Body of pancreas (tissue), 4 donors: ENCODE data around the gene SLC36A1. TPM values are rescaled to one million over a fixed set of nuclear protein-coding genes. Genes with fewer than 3 reads are reported as not detected.
"Not testable (repeated sequence)": the region's sequence is repeated elsewhere in the genome, so short reads cannot be mapped to it uniquely, and the experiment has no call there.

ENCODE experiments used
- ATAC-seq: fragments of 150-250 bp; one replicate; pipeline ENCODE4 v1.9.1; 2016
- DNase-seq, 4 donors: peaks; one replicate each; pipeline ENCODE4 v3.0.0-alpha.2; 2019
- H3K27ac ChIP-seq, 4 donors: fragments of 200-600 bp; sonication (generic); 1 replicate in 3 of 4; 2 replicates in 1 of 4; pipeline versions ENCODE4 v1.5.1 to v1.6.1; 2016 to 2019; ENCODE audit warnings: mild to moderate bottlenecking in 1 of 4, mixed read lengths in 1 of 4, moderate library complexity in 1 of 4
- H3K27me3 ChIP-seq, 2 donors: fragments of 200-600 bp; sonication (generic); one replicate each; pipeline ENCODE4 v1.6.0; 2016; ENCODE audit warnings: mild to moderate bottlenecking in 1 of 2
- H3K36me3 ChIP-seq, 2 donors: fragments of 200-600 bp; sonication (generic); replicated peaks in 1 of 2; 2 replicates each; pipeline ENCODE4 v1.5.1; 2016; ENCODE audit warnings: low read depth in 2 of 2; ENCODE audit not compliant: insufficient read depth in 1 of 2
- H3K4me1 ChIP-seq: fragments of 200-600 bp; sonication (generic); one replicate; pipeline ENCODE4 v1.6.0; 2016
- H3K4me3 ChIP-seq, 2 donors: fragments of 200-600 bp; sonication (generic); 1 replicate in 1 of 2; 2 replicates in 1 of 2; pipeline ENCODE4 v1.5.1; 2016 to 2019
- H3K9me3 ChIP-seq, 3 donors: fragments of 200-600 bp; sonication (generic); 1 replicate in 2 of 3; 2 replicates in 1 of 3; pipeline ENCODE4 v1.5.1; 2016
- CTCF ChIP-seq, 7 experiments: fragments of 450-650 bp in 4 of 7; fragments of 200-600 bp in 3 of 7; sonication (generic) in 3 of 7; IDR thresholded peaks; one replicate each; pipeline ENCODE4 v1.5.1; 2016 to 2019; ENCODE audit warnings: antibody characterized with exemption in 7 of 7
- POLR2A ChIP-seq, 3 donors: fragments of 450-650 bp; IDR thresholded peaks; one replicate each; pipeline ENCODE4 v1.6.1; 2016; ENCODE audit warnings: antibody characterized with exemption in 3 of 3, mild to moderate bottlenecking in 2 of 3
- whole genome bisulfite sequencing, 2 donors: methylation state at CpG; one replicate each; pipeline ENCODE4 v1.1.5; 2017; 5-methylcytosine and 5-hydroxymethylcytosine counted together
- intact Hi-C: fragments of 100-400 bp; cut with DNase I; formaldehyde crosslinking; loops from one replicate; pipeline ENCODE4 v1.15.1; 2023
- total RNA-seq, 2 donors: library from RNA; depleted of rRNA; stranded (reverse); fragments of >200 nt; gene quantifications; one replicate each; pipeline ENCODE4 v1.1.0, GENCODE V29; 2016

Gene SLC36A1
- total RNA-seq, 2 donors from 2014 or later, result 6.5 to 12.5 TPM

DNA sequence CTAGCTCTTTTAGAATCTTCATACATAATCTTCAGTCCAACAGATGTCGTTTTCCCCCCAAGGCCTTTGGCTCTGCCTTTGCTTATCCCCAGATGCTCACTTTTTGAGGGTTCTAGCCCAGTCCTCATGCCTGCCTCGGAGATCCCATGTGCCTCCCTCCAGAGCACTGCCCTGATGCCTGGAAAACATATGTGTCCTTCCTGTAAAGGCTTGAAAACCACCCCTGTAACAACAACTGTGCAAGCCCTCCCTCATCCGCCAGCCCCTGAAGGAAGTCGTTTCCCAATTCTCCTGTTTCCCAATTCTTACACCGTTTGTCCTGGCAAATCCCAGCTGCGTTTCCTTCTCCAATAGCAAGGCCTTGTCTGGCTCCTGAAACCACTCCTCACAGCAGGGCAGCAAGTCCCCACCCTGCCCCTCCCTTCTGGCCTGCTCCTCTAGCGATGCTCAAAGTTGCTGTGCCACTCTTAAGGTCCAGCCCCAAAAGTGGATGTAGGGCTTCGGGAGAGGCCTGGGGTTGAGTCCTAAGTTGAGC is 52.2 kb downstream of the SLC36A1 start:
- TF ChIP-seq CTCF (IDR thresholded peaks at IDR 0.05) (no peak), POLR2A (IDR thresholded peaks at IDR 0.05) (no peak)

DNA sequence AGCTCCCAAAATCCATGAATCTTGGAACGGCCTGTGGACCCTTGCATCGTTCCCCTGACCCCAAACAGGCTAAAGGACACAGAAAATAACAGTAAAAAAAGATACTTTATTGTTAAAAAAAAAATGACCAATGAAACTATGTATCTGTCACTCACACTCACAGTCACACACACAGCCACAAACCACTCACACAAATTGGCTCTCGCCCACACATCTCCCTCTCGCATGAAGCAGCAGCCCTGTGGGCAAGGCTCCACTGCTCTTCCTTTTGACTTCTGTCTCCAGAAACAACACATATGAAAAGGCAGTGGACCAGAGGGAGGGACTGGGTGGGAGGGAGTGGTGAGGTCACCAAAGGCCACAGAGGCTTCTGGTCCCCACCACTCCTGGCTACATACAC is 56.6 kb downstream of the SLC36A1 start:
- no peak for DNase-seq
- H3K36me3 ChIP-seq, result no peaks in the 10 kb centered on the region
- intact Hi-C loops, result loop anchor here (10.0 kb wide), 1 partner anchor 49 kb away; no protein-coding TSS in a partner anchor
- H3K9me3 ChIP-seq, result no peaks in the 10 kb centered on the region
- no peak for TF ChIP-seq CTCF (IDR thresholded peaks at IDR 0.05)
- TF ChIP-seq POLR2A (IDR thresholded peaks at IDR 0.05), result no peak
- 83 to 86% methylated on average over 4 of the region's 4 CpGs for WGBS, 2 donors
- ATAC-seq, result no peak
- H3K4me3 ChIP-seq, result no peak overlapping the region
- H3K27me3 ChIP-seq, result no peaks in the 10 kb centered on the region
- no peak overlapping the region for H3K27ac ChIP-seq
- no peaks in the 10 kb centered on the region for H3K4me1 ChIP-seq

More for the DNA sequence above, 52.2 kb downstream of the SLC36A1 start:
- WGBS, 2 donors, result 73% methylated on average over 8 of the region's 8 CpGs
- Histone ChIP-seq H3K27me3 (no peaks in the 10 kb centered on the region), H3K27ac (no peak overlapping the region), H3K4me1 (no peaks in the 10 kb centered on the region), H3K9me3 (no peaks in the 10 kb centered on the region), H3K4me3 (no peak overlapping the region), H3K36me3 (no peaks in the 10 kb centered on the region)
- intact Hi-C loops, result loop anchor here (10.0 kb wide), 1 partner anchor 45 kb away; no protein-coding TSS in a partner anchor
- DNase-seq, result no peak
- no peak for ATAC-seq

DNA sequence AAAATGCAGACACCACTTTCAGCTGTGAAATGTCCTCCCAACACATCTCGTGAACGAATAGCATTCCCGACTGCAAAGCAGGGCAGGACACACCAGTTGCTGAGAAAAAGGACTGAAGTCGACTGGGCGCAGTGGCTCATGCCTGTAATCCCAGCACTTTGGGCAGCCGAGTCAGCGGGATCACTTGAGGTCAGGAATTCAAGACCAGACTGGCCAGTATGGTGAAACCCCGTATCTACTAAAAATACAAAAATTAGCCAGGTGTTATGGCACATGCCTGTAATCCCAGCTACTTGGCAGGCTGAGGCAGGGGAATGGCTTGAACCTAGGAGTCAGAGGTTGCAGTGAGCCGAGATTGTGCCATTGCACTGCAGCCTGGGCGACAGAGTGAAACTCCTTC is 60.9 kb downstream of the SLC36A1 start:
- H3K27me3 ChIP-seq, H3K4me3 ChIP-seq, H3K9me3 ChIP-seq, DNase-seq, ATAC-seq, H3K4me1 ChIP-seq, H3K27ac ChIP-seq, H3K36me3 ChIP-seq: not testable (repeated sequence)
- intact Hi-C loops, result loop anchor here (10.0 kb wide), 1 partner anchor 54 kb away; no protein-coding TSS in a partner anchor
- WGBS, 2 donors, result 82 to 86% methylated on average over 10 of the region's 10 CpGs

DNA sequence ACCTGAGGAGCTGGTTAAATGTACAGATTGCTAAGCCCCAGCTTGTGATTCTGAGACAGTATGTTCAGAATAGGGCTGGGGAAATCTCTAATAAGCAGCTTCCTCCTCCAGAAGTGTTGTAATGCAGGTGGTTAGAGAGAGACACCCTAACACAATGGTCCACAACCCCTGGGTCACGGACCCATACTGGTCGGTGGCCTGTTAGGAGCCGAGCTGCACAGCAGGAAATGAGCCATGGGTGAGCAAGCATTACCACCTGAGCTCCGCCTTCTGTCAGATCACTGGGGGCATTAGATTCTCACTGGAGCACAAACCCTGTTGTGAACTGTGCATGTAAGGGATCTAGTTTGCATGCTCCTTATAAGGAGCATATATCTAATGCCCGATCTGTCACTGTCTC is 61.8 kb downstream of the SLC36A1 start:
- intact Hi-C loops, result loop anchor here (10.0 kb wide), 1 partner anchor 54 kb away; no protein-coding TSS in a partner anchor
- 81 to 100% methylated on average over 1 to 5 of the region's 5 CpGs for WGBS, 2 donors
- no peak for ATAC-seq
- H3K9me3 ChIP-seq, result no peaks in the 10 kb centered on the region
- TF ChIP-seq POLR2A (IDR thresholded peaks at IDR 0.05), result no peak
- no peak for TF ChIP-seq CTCF (IDR thresholded peaks at IDR 0.05)
- no peaks in the 10 kb centered on the region for H3K4me1 ChIP-seq
- no peak overlapping the region for H3K4me3 ChIP-seq
- no peaks in the 10 kb centered on the region for H3K27me3 ChIP-seq
- no peak for DNase-seq
- no peaks in the 10 kb centered on the region for H3K36me3 ChIP-seq
- no peak overlapping the region for H3K27ac ChIP-seq

- Histone ChIP-seq H3K4me3 (no peak overlapping the region), H3K27me3 (no peaks in the 10 kb centered on the region), H3K9me3 (no peaks in the 10 kb centered on the region), H3K36me3 (no peaks in the 10 kb centered on the region), H3K27ac (no peak overlapping the region), H3K4me1 (no peaks in the 10 kb centered on the region)
- DNase-seq, result no peak
- TF ChIP-seq CTCF (IDR thresholded peaks at IDR 0.05) (no peak), POLR2A (IDR thresholded peaks at IDR 0.05) (no peak)
- no peak for ATAC-seq
- WGBS, 2 donors, result 95 to 96% methylated on average over 3 of the region's 3 CpGs
- intact Hi-C loops, result loop anchor here (10.0 kb wide), 1 partner anchor 55 kb away; no protein-coding TSS in a partner anchor
Observed at GRCh38 chr5:151509836-151510235, 62.4 kb downstream of the SLC36A1 start.
